Left lung (tissue), 10 donors: ENCODE measurements around the gene TAGLN2. TPM values are rescaled to one million over a fixed set of nuclear protein-coding genes. Genes with fewer than 3 reads are reported as not detected.

Source experiments
- ATAC-seq: fragments of 200-7000 bp; cut with Tn5 transposase; one replicate; pipeline ENCODE4 v1.9.1; 2020; ENCODE audit warnings: moderate library complexity
- DNase-seq, 4 donors: peaks; one replicate each; pipeline ENCODE4 v3.0.0-alpha.2; 2013 to 2020
- H3K27ac ChIP-seq, 2 donors: fragments of 200-600 bp; sonication (generic) in 1 of 2; one replicate each; pipeline versions ENCODE4 v1.5.0 to v1.8.0; 2020 to 2021
- H3K27me3 ChIP-seq, 2 donors: fragments of 200-600 bp; sonication (generic) in 1 of 2; one replicate each; pipeline versions ENCODE4 v1.5.0 to v1.8.0; 2020 to 2021
- H3K36me3 ChIP-seq, 2 donors: fragments of 200-600 bp; sonication (generic) in 1 of 2; one replicate each; pipeline versions ENCODE4 v1.5.0 to v1.8.0; 2020 to 2021
- H3K4me1 ChIP-seq, 2 donors: fragments of 200-600 bp; one replicate each; pipeline ENCODE4 v1.8.0; 2021
- H3K4me3 ChIP-seq, 2 donors: fragments of 200-600 bp; sonication (generic) in 1 of 2; one replicate each; pipeline versions ENCODE4 v1.5.0 to v1.8.0; 2020 to 2021; ENCODE audit warnings: mild to moderate bottlenecking in 1 of 2
- H3K9me3 ChIP-seq, 2 donors: fragments of 200-600 bp; sonication (generic) in 1 of 2; one replicate each; pipeline versions ENCODE4 v1.5.0 to v1.8.0; 2020 to 2021
- CTCF ChIP-seq, 2 donors: fragments of 200-600 bp; sonication (generic) in 1 of 2; IDR thresholded peaks; one replicate each; pipeline versions ENCODE4 v1.5.0 to v1.8.0; 2021; ENCODE audit warnings: antibody characterized with exemption in 2 of 2
- intact Hi-C, 2 donors: fragments of 100-400 bp; cut with DNase I; formaldehyde crosslinking; loops; one replicate each; pipeline versions ENCODE4 v1.11.2 to v1.14.2; 2022
- polyA plus RNA-seq, 6 donors: library from polyadenylated mRNA; unstranded; fragments of 120-200 nt; gene quantifications; one replicate each; pipeline ENCODE4 v1.2.1, GENCODE V29; 2013; ENCODE audit not compliant: insufficient read length in 6 of 6
- total RNA-seq, 2 donors: library from RNA; stranded (reverse); fragmentation: NEBNext Ultra II Directional; extraction: Animal tissue kit (Norgen Biotek cat#: 25700); gene quantifications; one replicate each; pipeline ENCODE4 v1.2.1, GENCODE V29; 2021
- donor health status: DM: no; HTN: yes; CAD: no.
- donor health status: DM: no; HTN: no; CAD: no.

TAGLN2 gene
- total and polyA plus RNA-seq, 8 donors: 301 to 617 (median 349) TPM

GRCh38 chr1:159919236-159919865 is 6.0 kb downstream of the TAGLN2 start:
- no peak for TF ChIP-seq CTCF (IDR thresholded peaks at IDR 0.05)
- Histone ChIP-seq H3K36me3 (peaks cover 8 to 55% of the 10 kb centered on the region in 2 donors), H3K4me1 (peaks cover 33 to 83% of the 10 kb centered on the region in 2 donors), H3K9me3 (no peaks in the 10 kb centered on the region), H3K27me3 (no peaks in the 10 kb centered on the region), H3K27ac (peak overlapping the region in 1 of 2 donors; percentile 14), H3K4me3 (no peak overlapping the region)
- DNase-seq (no peak), ATAC-seq (no peak)
- intact Hi-C loops: no loop called here

GRCh38 chr1:159918352-159919200 is 6.7 kb downstream of the TAGLN2 start:
- Histone ChIP-seq H3K36me3 (peaks cover 8 to 55% of the 10 kb centered on the region in 2 donors), H3K4me1 (peaks cover 34 to 84% of the 10 kb centered on the region in 2 donors), H3K4me3 (no peak overlapping the region), H3K27ac (peak overlapping the region in 1 of 2 donors; percentile 89), H3K27me3 (no peaks in the 10 kb centered on the region), H3K9me3 (no peaks in the 10 kb centered on the region)
- intact Hi-C loops: no loop called here
- TF ChIP-seq CTCF (IDR thresholded peaks at IDR 0.05): no peak
- DNase-seq (no peak), ATAC-seq (no peak)

GRCh38 chr1:159917533-159918351 is 7.6 kb downstream of the TAGLN2 start:
- no peak for ATAC-seq
- H3K9me3 ChIP-seq: no peaks in the 10 kb centered on the region
- peak overlapping the region; percentile 8 to 89 for H3K27ac ChIP-seq
- intact Hi-C loops: no loop called here
- no peak for DNase-seq
- no peak for TF ChIP-seq CTCF (IDR thresholded peaks at IDR 0.05)
- peaks cover 31 to 84% of the 10 kb centered on the region in 2 donors for H3K4me1 ChIP-seq
- no peak overlapping the region for H3K4me3 ChIP-seq
- H3K27me3 ChIP-seq: no peaks in the 10 kb centered on the region
- peaks cover 8 to 55% of the 10 kb centered on the region in 2 donors for H3K36me3 ChIP-seq

GRCh38 chr1:159916242-159917051 is 8.9 kb downstream of the TAGLN2 start:
- DNase-seq: no peak
- intact Hi-C loops: no loop called here
- ATAC-seq: peak; percentile 1
- Histone ChIP-seq H3K9me3 (no peaks in the 10 kb centered on the region), H3K27me3 (no peaks in the 10 kb centered on the region), H3K36me3 (peaks cover 8 to 55% of the 10 kb centered on the region in 2 donors), H3K4me3 (no peak overlapping the region), H3K4me1 (peaks cover 19 to 84% of the 10 kb centered on the region in 2 donors), H3K27ac (peak overlapping the region; percentile 55 to 89)
- TF ChIP-seq CTCF (IDR thresholded peaks at IDR 0.05): no peak
